ENCODE measurements around the gene ECHS1.
"Not testable (repeated sequence)": the region's sequence is repeated elsewhere in the genome, so short reads cannot be mapped to it uniquely, and the experiment has no call there.

ECHS1 gene

GRCh38 chr10:133373174-133374090 lies at the start of gene ECHS1:
ECHS1 (minus strand) TSS chr10:133373354; CDS start chr10:133373333, 21 bp downstream.
- peak; percentile 87 for DNase-seq

GRCh38 chr10:133422223-133422806 lies 49.2 kb upstream of the ECHS1 start:
- no peak for DNase-seq

- DNase-seq = no peak
These were observed 48.4 kb upstream of the ECHS1 start for GRCh38 chr10:133421336-133422222.

- DNase-seq = no peak
These were observed 47.4 kb upstream of the ECHS1 start for GRCh38 chr10:133420579-133420978.

GRCh38 chr10:133420028-133420427 lies 46.9 kb upstream of the ECHS1 start:
- DNase-seq = no peak

GRCh38 chr10:133419211-133419950 lies 46.2 kb upstream of the ECHS1 start:
- no peak for DNase-seq

- no peak for DNase-seq
These were observed 45.3 kb upstream of the ECHS1 start for GRCh38 chr10:133418289-133418993.

- no peak for DNase-seq
These were observed 42.6 kb upstream of the ECHS1 start for GRCh38 chr10:133415752-133416151.

- DNase-seq = not testable (repeated sequence)
These were observed 41.2 kb upstream of the ECHS1 start for GRCh38 chr10:133414401-133414800.

- no peak for DNase-seq
These were observed 39.2 kb upstream of the ECHS1 start for GRCh38 chr10:133412381-133412711.

GRCh38 chr10:133411523-133412380 lies 38.6 kb upstream of the ECHS1 start:
- DNase-seq = no peak

- no peak for DNase-seq
These were observed 32.8 kb upstream of the ECHS1 start for GRCh38 chr10:133405844-133406527.

GRCh38 chr10:133405272-133405671 lies 32.1 kb upstream of the ECHS1 start:
- no peak for DNase-seq

- DNase-seq = no peak
These were observed 30.6 kb upstream of the ECHS1 start for GRCh38 chr10:133403784-133404183.

GRCh38 chr10:133403359-133403758 lies 30.2 kb upstream of the ECHS1 start:
- DNase-seq = no peak

- no peak for DNase-seq
These were observed 29.0 kb upstream of the ECHS1 start for GRCh38 chr10:133401981-133402725.

- DNase-seq = no peak
These were observed 28.3 kb upstream of the ECHS1 start for GRCh38 chr10:133401500-133401899.

GRCh38 chr10:133400624-133401424 lies 27.7 kb upstream of the ECHS1 start:
- DNase-seq = no peak

GRCh38 chr10:133399123-133399601 lies 26.0 kb upstream of the ECHS1 start:
- DNase-seq = no peak

All from activated T-cell treated with anti-CD3 and anti-CD28 coated beads for 4 hours (primary cell).